ENCODE measurements around the gene FRMD4A.

- TF ChIP-seq, protein P1, sequence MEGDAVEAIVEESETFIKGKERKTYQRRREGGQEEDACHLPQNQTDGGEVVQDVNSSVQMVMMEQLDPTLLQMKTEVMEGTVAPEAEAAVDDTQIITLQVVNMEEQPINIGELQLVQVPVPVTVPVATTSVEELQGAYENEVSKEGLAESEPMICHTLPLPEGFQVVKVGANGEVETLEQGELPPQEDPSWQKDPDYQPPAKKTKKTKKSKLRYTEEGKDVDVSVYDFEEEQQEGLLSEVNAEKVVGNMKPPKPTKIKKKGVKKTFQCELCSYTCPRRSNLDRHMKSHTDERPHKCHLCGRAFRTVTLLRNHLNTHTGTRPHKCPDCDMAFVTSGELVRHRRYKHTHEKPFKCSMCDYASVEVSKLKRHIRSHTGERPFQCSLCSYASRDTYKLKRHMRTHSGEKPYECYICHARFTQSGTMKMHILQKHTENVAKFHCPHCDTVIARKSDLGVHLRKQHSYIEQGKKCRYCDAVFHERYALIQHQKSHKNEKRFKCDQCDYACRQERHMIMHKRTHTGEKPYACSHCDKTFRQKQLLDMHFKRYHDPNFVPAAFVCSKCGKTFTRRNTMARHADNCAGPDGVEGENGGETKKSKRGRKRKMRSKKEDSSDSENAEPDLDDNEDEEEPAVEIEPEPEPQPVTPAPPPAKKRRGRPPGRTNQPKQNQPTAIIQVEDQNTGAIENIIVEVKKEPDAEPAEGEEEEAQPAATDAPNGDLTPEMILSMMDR (IDR thresholded peaks at IDR 0.05; ENCODE audit: insufficient read depth, low read length) = no peak
- TF ChIP-seq, protein P2, sequence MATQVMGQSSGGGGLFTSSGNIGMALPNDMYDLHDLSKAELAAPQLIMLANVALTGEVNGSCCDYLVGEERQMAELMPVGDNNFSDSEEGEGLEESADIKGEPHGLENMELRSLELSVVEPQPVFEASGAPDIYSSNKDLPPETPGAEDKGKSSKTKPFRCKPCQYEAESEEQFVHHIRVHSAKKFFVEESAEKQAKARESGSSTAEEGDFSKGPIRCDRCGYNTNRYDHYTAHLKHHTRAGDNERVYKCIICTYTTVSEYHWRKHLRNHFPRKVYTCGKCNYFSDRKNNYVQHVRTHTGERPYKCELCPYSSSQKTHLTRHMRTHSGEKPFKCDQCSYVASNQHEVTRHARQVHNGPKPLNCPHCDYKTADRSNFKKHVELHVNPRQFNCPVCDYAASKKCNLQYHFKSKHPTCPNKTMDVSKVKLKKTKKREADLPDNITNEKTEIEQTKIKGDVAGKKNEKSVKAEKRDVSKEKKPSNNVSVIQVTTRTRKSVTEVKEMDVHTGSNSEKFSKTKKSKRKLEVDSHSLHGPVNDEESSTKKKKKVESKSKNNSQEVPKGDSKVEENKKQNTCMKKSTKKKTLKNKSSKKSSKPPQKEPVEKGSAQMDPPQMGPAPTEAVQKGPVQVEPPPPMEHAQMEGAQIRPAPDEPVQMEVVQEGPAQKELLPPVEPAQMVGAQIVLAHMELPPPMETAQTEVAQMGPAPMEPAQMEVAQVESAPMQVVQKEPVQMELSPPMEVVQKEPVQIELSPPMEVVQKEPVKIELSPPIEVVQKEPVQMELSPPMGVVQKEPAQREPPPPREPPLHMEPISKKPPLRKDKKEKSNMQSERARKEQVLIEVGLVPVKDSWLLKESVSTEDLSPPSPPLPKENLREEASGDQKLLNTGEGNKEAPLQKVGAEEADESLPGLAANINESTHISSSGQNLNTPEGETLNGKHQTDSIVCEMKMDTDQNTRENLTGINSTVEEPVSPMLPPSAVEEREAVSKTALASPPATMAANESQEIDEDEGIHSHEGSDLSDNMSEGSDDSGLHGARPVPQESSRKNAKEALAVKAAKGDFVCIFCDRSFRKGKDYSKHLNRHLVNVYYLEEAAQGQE (IDR thresholded peaks at IDR 0.05; ENCODE audit: insufficient replicate concordance, low read depth) = no peak
Observed at GRCh38 chr10:14327527-14327926, 3.2 kb downstream of the FRMD4A start.

Measured in HL-60 (cell line).